GM19099 (cell line): ENCODE measurements around the gene HDX.

ENCODE experiments used
- POLR2A ChIP-seq: IDR thresholded peaks from 3 replicates; pipeline ENCODE4 v1.6.1; 2011; ENCODE audit warnings: low read depth; ENCODE audit not compliant: insufficient read length; ENCODE audit errors: extremely low read depth

Gene HDX, protein sequence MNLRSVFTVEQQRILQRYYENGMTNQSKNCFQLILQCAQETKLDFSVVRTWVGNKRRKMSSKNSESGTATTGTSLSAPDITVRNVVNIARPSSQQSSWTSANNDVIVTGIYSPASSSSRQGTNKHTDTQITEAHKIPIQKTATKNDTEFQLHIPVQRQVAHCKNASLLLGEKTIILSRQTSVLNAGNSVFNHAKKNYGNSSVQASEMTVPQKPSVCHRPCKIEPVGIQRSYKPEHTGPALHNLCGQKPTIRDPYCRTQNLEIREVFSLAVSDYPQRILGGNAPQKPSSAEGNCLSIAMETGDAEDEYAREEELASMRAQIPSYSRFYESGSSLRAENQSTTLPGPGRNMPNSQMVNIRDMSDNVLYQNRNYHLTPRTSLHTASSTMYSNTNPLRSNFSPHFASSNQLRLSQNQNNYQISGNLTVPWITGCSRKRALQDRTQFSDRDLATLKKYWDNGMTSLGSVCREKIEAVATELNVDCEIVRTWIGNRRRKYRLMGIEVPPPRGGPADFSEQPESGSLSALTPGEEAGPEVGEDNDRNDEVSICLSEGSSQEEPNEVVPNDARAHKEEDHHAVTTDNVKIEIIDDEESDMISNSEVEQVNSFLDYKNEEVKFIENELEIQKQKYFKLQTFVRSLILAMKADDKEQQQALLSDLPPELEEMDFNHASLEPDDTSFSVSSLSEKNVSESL

GRCh38 chrX:84501798-84502628 is at the start of gene HDX:
Gene HDX (minus strand): TSS chrX:84502453. CDS start chrX:84475397, 27,056 bp downstream.
- peak; percentile 69 for TF ChIP-seq POLR2A

- TF ChIP-seq POLR2A, result no peak
These were observed 13.8 kb downstream of the HDX start for GRCh38 chrX:84488426-84488825.

DNA sequence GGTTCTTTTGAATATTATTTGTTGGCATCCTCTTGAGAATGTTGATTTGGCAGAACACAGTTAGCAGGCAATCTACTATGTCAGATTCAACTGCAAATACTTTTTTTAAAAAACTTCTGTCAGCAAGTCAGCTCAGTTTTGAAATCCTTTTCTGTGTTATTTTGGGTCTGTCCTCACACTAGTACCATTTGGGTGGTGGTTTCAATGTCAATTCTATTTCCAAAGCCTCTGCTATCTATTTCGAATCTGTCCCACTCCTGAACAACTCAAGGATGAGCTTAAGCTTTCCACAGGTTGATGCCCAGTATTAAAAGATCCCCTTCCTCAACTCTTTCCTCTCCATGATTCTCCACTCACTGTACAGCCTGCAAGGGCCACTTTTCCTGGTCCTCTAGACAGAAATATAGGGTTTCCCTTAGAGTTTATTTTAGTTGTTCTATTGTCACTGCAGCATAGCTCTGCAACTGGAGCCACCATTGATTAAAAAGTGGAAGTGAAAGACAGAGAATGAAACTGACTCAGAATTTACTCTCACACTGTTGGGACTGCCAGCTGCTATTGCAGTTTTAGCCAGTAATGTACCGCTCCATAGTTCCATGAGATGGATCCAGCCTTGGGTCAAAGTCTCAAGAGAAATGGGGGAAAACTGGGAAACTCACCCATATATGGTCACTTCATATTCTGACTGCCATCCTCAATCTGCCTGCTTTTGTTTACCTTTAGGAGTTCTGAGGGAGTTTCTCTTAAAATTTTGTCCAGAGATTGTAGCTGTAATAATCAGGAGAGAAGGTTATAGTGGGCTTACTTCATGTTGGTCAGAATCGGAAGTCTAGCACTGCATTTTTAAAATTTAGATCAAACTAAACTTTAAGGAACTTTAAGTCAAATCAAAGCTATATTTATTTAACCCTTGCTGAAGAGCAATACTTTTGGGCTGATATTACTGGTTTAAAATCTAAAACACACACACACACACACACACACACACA is 14.6 kb downstream of the HDX start:
- TF ChIP-seq POLR2A, result no peak

- no peak for TF ChIP-seq POLR2A
These were observed 23.2 kb downstream of the HDX start for GRCh38 chrX:84479086-84479485.

- TF ChIP-seq POLR2A, result no peak
These were observed 25.1 kb downstream of the HDX start for GRCh38 chrX:84477114-84477513.

DNA sequence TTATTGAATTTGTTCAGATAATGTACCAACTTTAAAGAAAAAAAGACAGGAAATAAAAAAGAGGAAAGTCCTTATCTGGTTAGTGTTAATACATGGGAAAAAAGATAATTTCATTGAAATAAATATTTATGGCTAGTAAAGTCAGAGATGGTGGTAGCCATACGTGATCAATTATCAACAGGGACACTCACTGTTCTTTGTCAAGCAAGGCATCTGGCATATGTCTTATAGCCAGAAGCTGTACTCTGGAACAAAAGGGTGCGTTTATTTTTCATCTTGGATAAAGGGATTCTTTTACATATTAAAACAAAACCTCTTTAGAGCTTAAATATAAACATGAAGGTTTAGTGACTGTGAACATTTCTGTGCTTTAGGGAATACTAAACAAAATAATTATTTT is 26.7 kb downstream of the HDX start:
- TF ChIP-seq POLR2A, result no peak

- TF ChIP-seq POLR2A, result no peak
These were observed 27.2 kb downstream of the HDX start for GRCh38 chrX:84475101-84475500.

GRCh38 chrX:84469226-84469625 is 33.0 kb downstream of the HDX start:
- TF ChIP-seq POLR2A, result no peak

- no peak for TF ChIP-seq POLR2A
These were observed 34.4 kb downstream of the HDX start for GRCh38 chrX:84467898-84468297.

DNA sequence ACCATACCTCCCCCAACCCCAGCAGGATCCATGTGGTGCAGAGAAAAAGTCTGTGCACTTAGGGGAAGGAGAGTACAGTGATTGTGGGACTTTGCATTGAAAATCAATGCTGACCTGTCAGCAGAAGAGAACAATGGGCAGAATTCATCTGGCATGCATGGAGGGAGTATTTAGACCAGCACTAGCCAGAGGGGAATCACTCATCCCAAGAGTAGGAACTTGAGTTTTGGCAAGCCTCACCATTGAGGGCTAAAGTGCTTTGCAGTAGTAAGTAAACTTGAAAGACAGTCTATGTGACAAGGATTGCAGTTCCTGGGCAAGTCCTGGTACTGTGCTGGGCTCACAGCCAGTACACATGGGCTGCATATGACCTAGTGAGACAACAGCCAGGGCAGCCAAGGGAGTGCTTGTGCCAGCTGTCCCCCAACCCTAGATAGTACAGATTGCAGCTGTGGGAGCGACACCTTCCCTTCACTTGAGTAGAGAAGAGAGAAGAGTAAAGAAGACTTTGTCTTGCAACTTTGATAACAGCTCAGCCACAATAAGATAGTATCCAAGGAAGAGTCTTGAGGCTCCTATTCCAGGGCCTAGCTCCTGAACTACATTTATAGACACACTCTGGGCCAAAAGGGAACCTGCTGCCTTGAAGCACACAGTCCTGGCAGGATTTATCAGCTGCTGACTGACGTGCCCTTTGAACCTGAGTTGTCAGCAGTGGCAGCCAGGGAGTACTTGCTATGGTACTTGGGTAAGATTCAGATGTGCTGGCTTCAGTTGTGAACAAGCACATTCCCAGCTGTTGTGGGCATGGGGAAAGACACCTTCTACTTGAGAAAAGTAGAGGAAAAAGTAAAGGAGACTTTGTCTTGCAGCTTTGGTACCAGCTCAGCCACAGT is 48.7 kb downstream of the HDX start:
- TF ChIP-seq POLR2A, result no peak

GRCh38 chrX:84441143-84441542 is 61.1 kb downstream of the HDX start:
- TF ChIP-seq POLR2A, result no peak

DNA sequence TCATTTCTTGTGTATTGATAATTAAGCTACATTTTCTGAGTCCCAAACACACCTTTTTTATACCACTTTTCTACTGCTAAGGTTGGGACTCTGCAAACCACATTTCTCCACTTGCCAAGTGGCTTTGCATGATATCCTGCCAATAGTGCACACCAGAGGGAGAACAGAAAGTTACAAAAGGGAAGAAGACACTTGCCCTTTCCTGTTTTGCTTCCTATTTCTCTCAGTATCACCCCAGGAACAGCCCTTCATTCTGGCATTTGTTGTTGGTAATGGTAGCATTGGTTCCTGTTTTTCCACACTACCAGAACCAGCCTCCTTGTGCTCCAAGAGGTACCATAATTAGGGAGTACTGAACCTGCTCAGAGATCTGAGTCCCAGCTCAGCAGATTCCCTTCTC is 87.1 kb downstream of the HDX start:
- no peak for TF ChIP-seq POLR2A

GRCh38 chrX:84363663-84364062 is 138.6 kb downstream of the HDX start:
- TF ChIP-seq POLR2A, result no peak

- no peak for TF ChIP-seq POLR2A
These were observed 139.2 kb downstream of the HDX start for GRCh38 chrX:84363051-84363450.
